ENCODE measurements around the gene SURF4. TPM values are rescaled to one million over a fixed set of nuclear protein-coding genes. Genes with fewer than 3 reads are reported as not detected.
A peak's percentile ranks its signal among the peaks of the same experiment; 100 is the strongest.

The SURF4 gene
- total and polyA plus RNA-seq, 2 of the 13 experiments (the other 11 are each of a cell fraction or from before 2014, with no cell fraction given), result 220 to 265 TPM

DNA sequence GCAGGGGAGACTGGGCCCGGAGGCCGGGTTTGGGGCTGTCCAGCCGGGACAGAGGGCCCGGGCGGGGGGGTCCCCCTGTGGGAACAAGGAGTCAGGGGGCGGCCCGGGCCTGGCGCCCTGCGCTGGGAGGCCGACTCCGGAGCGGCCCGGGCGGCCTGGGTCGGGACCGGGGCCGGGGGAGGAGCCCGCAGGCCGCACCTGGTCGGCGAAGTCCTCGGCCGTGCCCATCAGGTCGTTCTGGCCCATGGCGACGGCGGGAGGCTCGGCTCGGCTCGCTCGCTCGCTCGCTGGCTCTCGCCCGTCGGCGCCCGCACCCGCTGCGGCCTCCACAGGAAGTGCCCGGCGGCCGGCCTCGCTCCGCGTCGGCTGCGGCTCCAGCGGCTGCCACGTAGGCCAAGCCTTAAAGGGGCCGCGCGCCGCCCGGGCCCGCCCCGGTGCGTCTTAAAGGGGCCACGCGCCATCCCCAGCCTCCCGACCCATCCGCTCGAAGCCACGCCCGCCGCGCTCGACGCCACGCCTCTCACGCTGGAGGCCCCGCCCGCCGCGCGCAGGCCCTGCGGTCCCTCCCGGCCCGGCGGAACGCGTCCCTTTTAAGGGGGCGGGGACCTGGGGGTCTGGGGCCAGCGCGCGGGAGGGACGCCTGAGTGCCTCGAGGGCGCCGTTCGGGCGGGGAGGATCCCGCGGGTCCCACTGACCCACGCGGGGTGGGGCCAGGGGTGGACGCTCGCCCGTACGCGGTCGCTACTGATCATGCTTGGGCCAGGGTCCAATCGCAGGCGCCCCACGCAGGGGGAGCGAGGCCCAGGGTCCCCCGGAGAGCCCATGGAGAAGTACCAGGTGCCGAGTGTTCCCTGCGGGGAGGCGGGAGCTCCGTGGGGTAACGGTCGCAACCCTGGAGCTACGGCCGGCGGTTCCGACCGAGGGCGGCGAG is at the start of gene SURF4, which contains the start of gene STKLD1 (continued):
- TF ChIP-seq, protein P1, sequence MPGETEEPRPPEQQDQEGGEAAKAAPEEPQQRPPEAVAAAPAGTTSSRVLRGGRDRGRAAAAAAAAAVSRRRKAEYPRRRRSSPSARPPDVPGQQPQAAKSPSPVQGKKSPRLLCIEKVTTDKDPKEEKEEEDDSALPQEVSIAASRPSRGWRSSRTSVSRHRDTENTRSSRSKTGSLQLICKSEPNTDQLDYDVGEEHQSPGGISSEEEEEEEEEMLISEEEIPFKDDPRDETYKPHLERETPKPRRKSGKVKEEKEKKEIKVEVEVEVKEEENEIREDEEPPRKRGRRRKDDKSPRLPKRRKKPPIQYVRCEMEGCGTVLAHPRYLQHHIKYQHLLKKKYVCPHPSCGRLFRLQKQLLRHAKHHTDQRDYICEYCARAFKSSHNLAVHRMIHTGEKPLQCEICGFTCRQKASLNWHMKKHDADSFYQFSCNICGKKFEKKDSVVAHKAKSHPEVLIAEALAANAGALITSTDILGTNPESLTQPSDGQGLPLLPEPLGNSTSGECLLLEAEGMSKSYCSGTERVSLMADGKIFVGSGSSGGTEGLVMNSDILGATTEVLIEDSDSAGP (CRISPR knock-in tag; IDR thresholded peaks at IDR 0.05; ENCODE audit: borderline replicate concordance), result peak; percentile 99
- no peak for TF ChIP-seq FOSL1 (CRISPR knock-in tag; IDR thresholded peaks at IDR 0.05; ENCODE audit: borderline replicate concordance)
- TF ChIP-seq RORA (CRISPR knock-in tag; IDR thresholded peaks at IDR 0.05), result no peak
- no peak for TF ChIP-seq GZF1 (CRISPR knock-in tag; IDR thresholded peaks at IDR 0.05)
- TF ChIP-seq, protein P2, sequence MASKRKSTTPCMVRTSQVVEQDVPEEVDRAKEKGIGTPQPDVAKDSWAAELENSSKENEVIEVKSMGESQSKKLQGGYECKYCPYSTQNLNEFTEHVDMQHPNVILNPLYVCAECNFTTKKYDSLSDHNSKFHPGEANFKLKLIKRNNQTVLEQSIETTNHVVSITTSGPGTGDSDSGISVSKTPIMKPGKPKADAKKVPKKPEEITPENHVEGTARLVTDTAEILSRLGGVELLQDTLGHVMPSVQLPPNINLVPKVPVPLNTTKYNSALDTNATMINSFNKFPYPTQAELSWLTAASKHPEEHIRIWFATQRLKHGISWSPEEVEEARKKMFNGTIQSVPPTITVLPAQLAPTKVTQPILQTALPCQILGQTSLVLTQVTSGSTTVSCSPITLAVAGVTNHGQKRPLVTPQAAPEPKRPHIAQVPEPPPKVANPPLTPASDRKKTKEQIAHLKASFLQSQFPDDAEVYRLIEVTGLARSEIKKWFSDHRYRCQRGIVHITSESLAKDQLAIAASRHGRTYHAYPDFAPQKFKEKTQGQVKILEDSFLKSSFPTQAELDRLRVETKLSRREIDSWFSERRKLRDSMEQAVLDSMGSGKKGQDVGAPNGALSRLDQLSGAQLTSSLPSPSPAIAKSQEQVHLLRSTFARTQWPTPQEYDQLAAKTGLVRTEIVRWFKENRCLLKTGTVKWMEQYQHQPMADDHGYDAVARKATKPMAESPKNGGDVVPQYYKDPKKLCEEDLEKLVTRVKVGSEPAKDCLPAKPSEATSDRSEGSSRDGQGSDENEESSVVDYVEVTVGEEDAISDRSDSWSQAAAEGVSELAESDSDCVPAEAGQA (IDR thresholded peaks at IDR 0.05; ENCODE audit: low read depth), result no peak
- TF ChIP-seq, protein P2 (CRISPR knock-in tag; IDR thresholded peaks at IDR 0.05; ENCODE audit: borderline replicate concordance), result no peak; the same call in 1 of the 2 replicates
